Measurements from ENCODE around the gene LPIN3. TPM values are rescaled to one million over a fixed set of nuclear protein-coding genes. Genes with fewer than 3 reads are reported as not detected.
A peak's percentile ranks its signal among the peaks of the same experiment; 100 is the strongest.

LPIN3 gene
- total RNA-seq, 2 experiments from 2014 or later, result 1.9 to 2.4 TPM

- Histone ChIP-seq H3K27me3 (ENCODE audit: control insufficient read depth in 1 of 2, insufficient read depth in 2 of 2, low read length in 2 of 2) (no peaks in the 10 kb centered on the region), H3K27ac (ENCODE audit: low read depth in 1 of 2, low read length in 2 of 2) (no peak overlapping the region), H3K4me1 (ENCODE audit: insufficient read depth, low read length) (peaks cover 14% of the 10 kb centered on the region), H3K9me3 (ENCODE audit: control insufficient read depth in 1 of 2, insufficient read depth in 1 of 2, low read length in 2 of 2) (no peaks in the 10 kb centered on the region), H3K4me3 (ENCODE audit: low read length) (no peak overlapping the region), H3K36me3 (ENCODE audit: insufficient read depth, low read length) (peaks cover 76% of the 10 kb centered on the region)
- no peak for TF ChIP-seq CTCF (IDR thresholded peaks at IDR 0.05)
- Mint-ChIP-seq H3K27me3 (no peaks in the 10 kb centered on the region), H3K27ac (peak overlapping the region; percentile 74), H3K36me3 (ENCODE audit: low read depth) (peaks cover 96% of the 10 kb centered on the region), H3K4me3 (peak overlapping the region; percentile 25), H3K9me3 (no peaks in the 10 kb centered on the region), H3K4me1 (ENCODE audit: low read depth) (peaks cover 64% of the 10 kb centered on the region)
- no peak for DNase-seq
- ATAC-seq (ENCODE audit: poor library complexity), result peak; percentile 85
- CTCF ChIA-PET, result no interaction called here
- POLR2A ChIA-PET, result no interaction called here
- intact Hi-C loops (cut with DNase I, micrococcal nuclease), result no loop called here
These were observed 67.0 kb downstream of the LPIN3 start for GRCh38 chr20:41407607-41408006.

- TF ChIP-seq CTCF (IDR thresholded peaks at IDR 0.05), result no peak
- peaks cover 81% of the 10 kb centered on the region for H3K36me3 ChIP-seq (ENCODE audit: insufficient read depth, low read length)
- Mint-ChIP-seq H3K36me3 (ENCODE audit: low read depth) (peaks cover 97% of the 10 kb centered on the region), H3K4me3 (no peak overlapping the region), H3K4me1 (ENCODE audit: low read depth) (peaks cover 62% of the 10 kb centered on the region), H3K27ac (peak overlapping the region; percentile 74), H3K27me3 (no peaks in the 10 kb centered on the region), H3K9me3 (no peaks in the 10 kb centered on the region)
- CTCF ChIA-PET, result no interaction called here
- H3K4me1 ChIP-seq (ENCODE audit: insufficient read depth, low read length), result peaks cover 14% of the 10 kb centered on the region
- ATAC-seq (ENCODE audit: poor library complexity) (no peak), DNase-seq (no peak)
- H3K27ac ChIP-seq (ENCODE audit: low read depth in 1 of 2, low read length in 2 of 2), result no peak overlapping the region
- no peak overlapping the region for H3K4me3 ChIP-seq (ENCODE audit: low read length)
- H3K27me3 ChIP-seq (ENCODE audit: control insufficient read depth in 1 of 2, insufficient read depth in 2 of 2, low read length in 2 of 2), result no peaks in the 10 kb centered on the region
- intact Hi-C loops (cut with DNase I, micrococcal nuclease), result no loop called here
- H3K9me3 ChIP-seq (ENCODE audit: control insufficient read depth in 1 of 2, insufficient read depth in 1 of 2, low read length in 2 of 2), result no peaks in the 10 kb centered on the region
- POLR2A ChIA-PET, result no interaction called here
These were observed 67.7 kb downstream of the LPIN3 start for GRCh38 chr20:41408156-41408794.

- intact Hi-C loops (cut with DNase I, micrococcal nuclease), result no loop called here
- ATAC-seq (ENCODE audit: poor library complexity) (no peak), DNase-seq (no peak)
- peaks cover 97% of the 10 kb centered on the region for H3K36me3 Mint-ChIP-seq (ENCODE audit: low read depth)
- no peak overlapping the region for H3K4me3 ChIP-seq (ENCODE audit: low read length)
- H3K27ac Mint-ChIP-seq, result peak overlapping the region; percentile 73
- H3K36me3 ChIP-seq (ENCODE audit: insufficient read depth, low read length), result peaks cover 86% of the 10 kb centered on the region
- H3K9me3 ChIP-seq (ENCODE audit: control insufficient read depth in 1 of 2, insufficient read depth in 1 of 2, low read length in 2 of 2), result no peaks in the 10 kb centered on the region
- no peak overlapping the region for H3K4me3 Mint-ChIP-seq
- no peak overlapping the region for H3K27ac ChIP-seq (ENCODE audit: low read depth in 1 of 2, low read length in 2 of 2)
- ChIA-PET POLR2A (no interaction called here), CTCF (no interaction called here)
- H3K27me3 Mint-ChIP-seq, result no peaks in the 10 kb centered on the region
- H3K27me3 ChIP-seq (ENCODE audit: control insufficient read depth in 1 of 2, insufficient read depth in 2 of 2, low read length in 2 of 2), result no peaks in the 10 kb centered on the region
- peaks cover 58% of the 10 kb centered on the region for H3K4me1 Mint-ChIP-seq (ENCODE audit: low read depth)
- peaks cover 14% of the 10 kb centered on the region for H3K4me1 ChIP-seq (ENCODE audit: insufficient read depth, low read length)
- TF ChIP-seq CTCF (IDR thresholded peaks at IDR 0.05), result no peak
- H3K9me3 Mint-ChIP-seq, result no peaks in the 10 kb centered on the region
These were observed 68.4 kb downstream of the LPIN3 start for GRCh38 chr20:41408986-41409385.

Other genes with a start within 250 kb of the LPIN3 start
- 100 to 1,000 TPM; 387 to 404 TPM for gene PLCG1, start 203.3 kb upstream of the LPIN3 start, total RNA-seq
- 1 to 10 TPM; 6.6 to 7.6 TPM for gene ZHX3, start 23.1 kb upstream of the LPIN3 start, total RNA-seq
- gene EMILIN3, start 26.0 kb downstream of the LPIN3 start, total RNA-seq, result under 1 TPM; 0.11 to 0.22 TPM